GM21423 (cell line): ENCODE data around the gene IFIH1.

ENCODE experiments used
- ATAC-seq: cut with Tn5 transposase; IDR thresholded peaks from one replicate; pipeline ENCODE4 v1.9.1; 2021; ENCODE audit warnings: mild to moderate bottlenecking, moderate library complexity; ENCODE audit not compliant: unreplicated experiment

The IFIH1 gene

DNA sequence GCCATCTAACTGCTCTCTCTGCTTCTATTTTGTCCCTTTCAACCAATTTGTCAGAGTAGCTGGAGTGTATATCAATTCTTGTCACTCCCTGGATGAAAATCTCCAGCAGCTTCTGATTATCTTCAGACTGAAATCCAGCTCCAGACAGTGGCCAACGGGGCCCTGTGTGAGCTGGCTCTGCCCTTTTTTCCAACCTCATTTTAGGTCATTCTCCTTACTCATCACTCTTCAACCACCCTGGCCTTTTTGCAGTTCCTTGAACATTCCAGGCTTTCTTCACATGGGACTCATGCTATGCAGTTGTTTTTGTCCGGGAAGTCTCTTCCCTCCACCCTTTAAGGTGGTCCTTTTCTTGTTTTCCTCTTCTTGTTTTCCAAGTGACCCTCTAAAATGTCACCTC lies 59.8 kb downstream of the IFIH1 start:
- ATAC-seq, result no peak

DNA sequence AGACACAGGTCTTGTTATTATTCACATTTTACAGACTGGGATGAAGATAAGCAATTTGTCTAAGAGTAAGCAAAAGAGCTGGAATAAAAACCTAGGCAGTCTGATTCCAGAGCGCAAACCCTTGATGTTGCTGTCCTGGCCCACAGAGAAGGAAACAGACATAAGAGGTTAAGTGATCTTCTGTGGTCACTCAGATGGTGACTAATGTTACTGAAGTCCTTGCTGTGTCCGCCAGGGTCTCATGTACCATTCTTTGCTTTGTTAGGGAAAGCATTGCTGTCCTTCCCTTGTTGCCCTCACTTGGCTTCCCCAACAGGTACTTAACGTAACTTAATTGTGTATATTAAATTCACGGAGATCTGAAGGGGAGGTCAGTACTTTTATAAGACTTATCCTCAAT lies 60.3 kb downstream of the IFIH1 start:
- no peak for ATAC-seq

DNA sequence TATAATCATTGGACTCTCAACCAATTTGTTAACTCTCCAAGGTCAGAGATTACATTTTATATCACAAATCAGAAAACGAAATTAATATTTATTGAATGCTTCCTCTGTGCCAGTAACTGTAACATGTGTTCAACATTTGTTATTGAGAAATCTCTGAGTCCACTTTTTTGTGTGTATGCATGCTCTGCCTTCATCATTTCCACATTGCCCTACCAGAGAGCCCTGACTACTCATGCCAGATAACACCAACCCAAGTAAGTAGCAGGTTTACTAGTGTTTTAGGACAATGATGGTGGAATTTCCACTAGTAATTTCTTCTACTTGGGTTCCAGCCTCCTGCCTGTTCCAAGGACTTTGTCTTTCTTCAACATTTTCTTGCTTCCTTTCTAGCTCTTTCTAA lies 61.1 kb downstream of the IFIH1 start:
- ATAC-seq, result no peak

DNA sequence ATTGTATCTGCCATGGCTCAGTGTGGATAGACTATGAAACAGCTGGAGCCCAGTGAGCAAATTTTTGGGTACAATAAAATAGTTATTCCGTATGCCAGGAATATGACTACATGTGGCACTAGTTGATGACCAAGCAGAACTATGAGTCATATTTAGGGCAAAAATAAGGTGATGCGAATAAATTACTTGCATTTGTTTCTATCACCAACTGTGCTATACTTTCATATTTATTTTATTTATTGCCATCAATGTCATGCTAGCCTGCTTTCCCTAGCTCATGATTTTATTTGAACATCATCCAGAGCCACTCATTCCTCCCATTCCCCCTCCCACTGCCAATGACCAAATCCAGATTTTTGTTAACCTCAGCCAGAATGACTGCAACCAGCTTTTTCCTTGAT lies 61.9 kb downstream of the IFIH1 start:
- ATAC-seq, result no peak

DNA sequence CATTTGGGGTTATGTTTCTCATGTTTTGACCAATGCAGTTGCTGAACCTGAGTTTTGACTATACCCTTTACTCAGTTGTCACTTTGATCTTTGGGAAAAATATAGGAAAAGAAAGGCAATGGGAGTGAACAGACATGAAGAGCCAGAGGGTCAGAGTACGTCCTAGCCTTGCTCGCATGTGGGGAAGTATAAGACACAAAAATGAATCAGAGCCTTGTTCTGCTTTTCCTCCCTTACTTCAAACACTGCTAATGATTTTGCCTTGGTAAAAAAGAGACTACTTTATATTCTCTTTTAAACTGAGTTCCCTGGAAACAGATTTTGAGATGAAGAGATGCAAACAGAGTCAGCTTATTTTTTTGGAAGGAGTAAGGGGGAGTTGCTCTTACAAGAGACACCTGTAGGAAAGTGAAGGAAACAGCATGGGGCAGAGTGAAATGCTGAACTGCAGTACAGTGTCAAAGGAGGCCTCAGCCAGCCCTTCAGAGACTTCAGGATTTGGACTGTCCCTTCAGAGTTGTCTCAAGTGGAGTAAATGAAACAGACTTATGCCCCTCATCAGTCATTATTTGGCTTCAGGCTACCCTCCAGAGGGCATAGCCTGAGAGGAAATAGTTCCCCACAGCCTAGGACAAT lies 64.1 kb downstream of the IFIH1 start:
- no peak for ATAC-seq

DNA sequence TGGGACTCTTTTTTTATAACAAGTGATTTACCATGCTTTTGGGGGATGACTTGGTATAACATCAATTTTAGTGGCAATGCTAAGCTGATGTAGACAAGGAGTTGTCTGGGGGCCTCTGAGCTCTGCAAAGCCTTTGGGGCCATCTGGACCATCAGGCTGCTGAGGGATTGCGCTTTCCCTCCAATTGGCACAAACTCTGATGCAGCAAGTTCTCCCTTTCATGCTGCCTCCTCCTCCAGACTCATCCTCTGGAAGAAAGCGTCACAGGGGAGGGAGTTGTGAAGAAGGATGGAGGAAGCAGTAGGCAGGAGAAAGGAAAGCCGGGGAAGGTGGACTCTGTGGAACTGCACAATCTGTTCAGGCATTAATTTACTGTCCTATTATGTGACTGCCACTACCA lies 65.0 kb downstream of the IFIH1 start:
- no peak for ATAC-seq

DNA sequence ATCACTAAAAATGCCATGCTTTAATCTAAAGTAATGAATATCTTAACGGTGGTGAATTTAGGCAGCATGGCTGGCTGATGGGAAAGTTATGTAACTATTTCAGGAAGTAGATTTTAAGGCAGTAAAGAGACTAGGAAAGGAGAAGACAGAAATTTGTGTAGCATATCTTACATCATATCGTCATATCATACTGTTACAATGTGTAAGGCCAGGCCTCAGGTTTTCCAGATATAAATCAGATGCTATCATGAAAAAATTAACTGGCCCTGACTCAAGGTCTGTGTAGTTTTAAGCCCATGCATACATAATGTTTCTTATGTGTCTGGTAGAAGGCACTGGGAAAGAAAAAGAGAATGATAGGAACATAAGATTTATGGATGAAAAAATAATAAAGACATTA lies 66.3 kb downstream of the IFIH1 start:
- no peak for ATAC-seq

DNA sequence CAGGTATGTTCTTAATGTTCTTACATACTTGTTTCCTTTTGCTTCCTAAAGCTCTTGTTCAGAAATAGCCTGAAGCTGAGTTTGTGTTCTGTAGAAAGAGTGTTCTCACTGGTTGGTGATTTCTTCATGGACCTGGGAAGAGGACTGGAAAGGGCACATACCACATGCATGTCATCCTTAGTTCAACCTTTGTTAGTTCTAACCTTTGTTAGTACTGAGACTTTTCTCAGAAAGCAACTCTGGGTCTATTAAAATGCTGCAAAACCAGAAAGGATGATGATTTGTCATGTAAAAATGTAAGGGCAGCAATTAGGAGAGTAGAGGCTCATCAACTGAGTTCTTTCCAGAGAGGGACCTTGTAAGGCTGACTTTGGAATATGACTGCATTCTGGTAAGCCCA lies 72.7 kb downstream of the IFIH1 start:
- ATAC-seq, result no peak

DNA sequence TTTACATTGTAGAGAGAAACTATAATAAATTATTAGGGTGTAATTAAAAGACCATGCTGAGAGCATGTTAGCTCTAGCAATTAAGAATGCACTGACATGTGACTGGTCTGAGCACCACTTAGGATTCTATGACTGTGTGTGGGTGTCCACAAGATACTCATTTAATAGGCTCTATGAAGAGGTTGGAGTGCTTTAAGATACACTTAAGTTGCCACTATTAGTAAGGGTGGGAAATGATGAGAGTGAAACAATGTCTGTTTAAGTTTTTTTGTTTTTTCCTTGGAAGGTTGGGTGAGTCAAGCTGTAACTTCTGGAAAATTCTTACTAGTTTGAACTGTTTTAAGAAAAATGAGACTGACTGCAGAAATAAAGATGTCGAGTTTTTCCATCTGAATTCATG lies 73.4 kb downstream of the IFIH1 start:
- no peak for ATAC-seq

DNA sequence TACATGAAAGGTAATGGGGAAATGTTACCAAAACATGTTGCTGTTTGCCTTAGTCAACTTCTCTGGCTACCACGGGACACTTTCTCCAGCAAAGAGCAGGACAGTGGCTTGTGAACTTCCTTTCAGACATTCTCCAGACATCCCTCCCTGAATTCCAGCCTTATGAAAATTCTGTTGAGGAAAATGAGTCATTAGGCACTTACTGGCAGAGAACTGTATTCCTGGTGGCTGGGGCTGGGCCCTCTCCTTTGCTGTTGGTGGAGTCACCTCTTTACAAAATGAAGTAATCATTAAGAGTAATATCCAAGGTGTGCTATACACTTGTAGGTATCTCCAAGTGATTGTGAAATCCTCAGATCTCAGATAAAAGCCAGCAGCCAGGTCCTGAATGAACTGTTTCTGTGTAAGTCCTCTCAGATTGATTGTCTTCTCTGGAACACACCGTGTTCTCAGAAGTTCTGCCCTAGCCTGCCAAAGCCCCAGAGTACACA lies 73.9 kb downstream of the IFIH1 start:
- no peak for ATAC-seq

DNA sequence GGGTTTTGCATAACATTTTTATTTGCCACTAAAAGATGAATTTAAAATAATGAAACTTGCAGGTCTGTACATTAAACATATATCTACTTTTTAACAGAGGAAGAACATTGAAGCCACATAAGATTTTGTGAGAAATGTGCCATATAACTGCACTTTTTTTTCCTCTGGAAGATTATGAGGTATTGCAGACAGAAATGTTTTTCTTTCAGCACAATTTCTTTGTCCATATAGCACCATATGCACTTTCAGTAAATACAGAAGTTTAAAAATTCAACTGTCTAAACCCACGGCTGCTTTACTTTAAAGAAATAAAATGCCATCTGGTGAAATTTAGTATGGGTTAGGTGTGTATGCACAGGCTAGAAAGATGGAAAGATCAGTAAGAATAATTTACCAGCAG lies 74.8 kb downstream of the IFIH1 start:
- no peak for ATAC-seq

DNA sequence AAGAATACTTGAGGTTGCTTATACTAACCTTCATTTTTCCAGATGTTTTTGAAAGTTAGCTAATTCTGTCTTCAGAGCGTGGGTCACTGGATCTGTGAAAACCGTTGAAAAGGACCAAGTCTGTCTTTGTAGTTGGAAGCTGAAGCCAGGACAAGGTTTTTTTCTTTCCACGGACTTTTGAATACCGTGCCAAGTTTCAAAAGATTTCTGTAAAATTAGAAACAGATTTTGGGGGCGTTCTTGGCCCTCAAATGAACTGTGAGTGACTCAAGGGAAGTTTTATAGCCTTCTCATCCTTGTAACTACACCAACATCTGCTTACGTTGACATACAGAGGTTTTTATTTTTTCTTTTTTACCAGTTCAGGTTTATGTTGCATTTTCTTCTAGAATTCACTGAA lies 75.2 kb downstream of the IFIH1 start, which contains the start of gene FAP:
Gene FAP, minus strand, starts transcription at position 152 of the 400 bp plus-strand sequence. Its CDS starts 118 bp downstream, at position 34.
- ATAC-seq, result no peak

DNA sequence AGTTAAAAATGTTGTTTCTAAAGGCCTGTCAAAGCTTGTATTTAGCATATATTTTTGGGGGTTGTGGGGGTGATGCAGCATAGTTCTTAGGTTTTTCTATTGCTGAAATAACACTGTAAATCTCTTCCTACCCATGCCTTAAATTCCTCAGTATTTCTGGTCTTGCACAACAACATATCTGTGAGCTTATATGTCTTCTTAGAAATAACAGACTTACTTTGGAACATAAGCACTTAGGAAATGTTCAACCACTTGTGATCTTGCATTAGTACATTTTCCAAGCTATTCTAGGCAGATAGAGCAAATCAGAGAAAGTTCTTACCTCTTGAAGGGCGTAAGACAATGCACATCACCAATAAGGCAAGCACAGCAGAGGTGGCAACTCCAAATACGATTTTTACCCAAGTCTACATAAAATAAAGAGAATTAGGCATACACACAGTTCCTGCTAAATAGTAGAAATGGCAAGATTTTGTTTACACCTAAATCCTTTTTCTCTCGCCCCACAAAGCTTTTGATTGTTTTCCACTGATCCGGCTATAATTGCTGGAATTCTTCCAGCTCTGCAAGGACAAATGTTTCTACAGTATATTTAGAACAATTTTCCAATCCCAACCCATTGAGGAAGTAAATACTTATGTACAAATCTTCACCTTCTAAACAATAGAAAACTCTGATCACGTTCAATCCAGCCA lies 75.8 kb downstream of the IFIH1 start:
- no peak for ATAC-seq

DNA sequence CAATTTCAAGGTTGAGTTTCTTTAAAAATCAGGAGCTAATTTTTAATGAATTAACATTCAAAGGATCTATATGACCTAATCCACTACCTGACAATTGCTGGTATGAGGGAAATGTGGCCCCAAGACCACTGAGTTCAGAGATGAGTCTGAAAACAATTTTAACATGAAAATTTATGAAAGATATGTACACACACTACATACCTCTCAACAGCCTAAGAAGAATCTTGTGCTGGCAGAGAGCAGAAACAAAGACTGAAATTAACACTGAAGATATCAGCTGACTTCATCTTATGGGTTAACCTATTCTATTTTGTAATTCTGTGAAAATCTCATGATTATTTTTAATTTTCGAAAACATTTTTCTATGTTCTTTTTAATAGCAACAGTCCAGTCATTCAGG lies 76.9 kb downstream of the IFIH1 start:
- ATAC-seq, result no peak

DNA sequence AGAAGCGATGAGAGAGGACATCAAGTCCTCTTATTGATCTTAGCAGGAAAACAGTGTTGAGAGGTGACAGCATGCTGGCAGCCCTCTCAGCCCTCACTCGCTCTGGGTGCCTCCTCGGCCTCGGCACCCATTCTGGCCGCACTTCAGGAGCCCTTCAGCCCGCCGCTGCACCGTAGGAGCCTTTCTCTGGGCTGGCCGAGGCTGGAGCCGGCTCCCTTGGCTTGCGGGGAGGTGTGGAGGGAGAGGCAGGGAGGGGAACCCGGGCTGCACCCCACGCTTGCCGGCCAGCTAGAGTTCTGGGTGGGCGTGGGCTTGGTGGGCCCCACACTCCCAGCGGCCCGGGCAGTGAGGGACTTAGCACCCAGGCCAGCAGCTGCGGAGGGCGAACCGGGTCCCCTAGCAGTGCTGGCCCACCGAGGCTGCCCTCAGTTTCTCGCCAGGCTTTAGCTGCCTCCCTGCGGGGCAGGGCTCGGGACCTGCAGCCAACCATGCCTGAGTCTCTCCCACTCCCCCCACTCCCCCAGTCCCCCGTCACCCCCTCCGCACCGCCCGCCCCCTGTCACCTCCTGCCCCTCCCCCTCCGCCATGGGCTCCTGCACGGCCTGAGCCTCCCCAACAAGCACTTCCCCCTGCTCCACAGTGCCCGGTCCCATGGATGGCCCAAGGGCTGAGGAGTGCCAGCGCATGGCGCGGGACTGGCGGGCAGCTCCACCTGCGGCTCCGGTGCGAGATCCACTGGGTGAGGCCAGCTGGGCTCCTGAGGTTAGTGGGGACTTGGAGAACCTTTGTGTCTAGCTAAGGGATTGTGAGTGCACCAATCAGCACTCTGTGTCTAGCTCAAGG lies 83.6 kb downstream of the IFIH1 start:
- ATAC-seq, result no peak

DNA sequence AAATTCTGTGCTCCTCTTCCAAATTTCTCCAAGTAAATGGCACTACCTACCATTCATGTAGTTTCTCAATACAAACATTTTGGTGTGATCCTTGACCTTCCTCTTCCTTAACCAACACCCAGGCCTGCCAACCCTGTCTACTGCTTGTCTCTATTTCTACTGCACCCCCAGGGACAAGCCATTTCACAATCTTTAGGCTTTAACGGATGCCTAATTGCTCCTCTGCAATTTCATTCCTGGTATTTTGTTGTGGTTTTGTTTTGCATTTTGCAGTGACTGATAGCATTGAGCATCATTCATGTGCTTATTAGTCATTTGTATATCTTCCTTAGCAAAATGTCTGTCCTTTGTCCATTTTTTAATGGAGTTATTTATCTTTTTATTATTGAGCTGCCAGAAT lies 85.3 kb downstream of the IFIH1 start:
- ATAC-seq, result no peak

DNA sequence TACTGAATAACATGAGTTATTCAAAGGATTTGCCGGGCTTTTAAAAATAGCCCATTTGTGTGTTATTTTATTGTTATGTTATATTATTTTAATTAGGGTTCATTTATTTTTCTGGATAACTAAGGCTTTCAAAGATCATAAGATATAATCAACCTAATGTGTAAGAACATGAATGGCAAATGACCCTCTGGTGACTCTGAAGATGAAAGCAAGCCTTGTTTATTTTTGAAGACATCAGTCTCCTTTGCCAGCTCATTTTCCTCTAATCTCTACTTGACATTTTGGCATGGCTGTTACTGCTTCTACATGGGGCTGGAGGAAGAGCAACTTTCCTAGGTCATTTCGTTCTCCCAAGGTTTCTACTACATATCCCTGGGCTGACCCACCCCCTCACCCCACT lies 85.8 kb downstream of the IFIH1 start:
- no peak for ATAC-seq

DNA sequence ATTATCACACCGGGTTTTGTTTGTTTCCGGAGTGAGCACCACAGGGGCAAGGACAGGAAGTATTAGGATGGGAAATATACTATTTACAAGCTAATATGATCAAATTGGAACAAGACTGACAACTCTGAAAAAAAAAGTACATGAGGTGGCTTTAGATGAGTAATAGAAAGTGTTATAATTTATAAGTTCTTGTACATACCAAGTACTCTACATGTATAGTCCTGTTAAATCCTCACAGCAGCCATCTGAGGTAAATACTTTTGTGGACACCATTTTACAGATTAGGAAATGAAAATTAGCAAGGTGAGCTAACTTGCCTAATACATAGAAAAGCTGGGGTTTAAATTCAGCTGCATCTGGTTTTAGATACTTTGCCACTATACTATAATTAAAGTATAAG lies 86.5 kb downstream of the IFIH1 start:
- no peak for ATAC-seq

DNA sequence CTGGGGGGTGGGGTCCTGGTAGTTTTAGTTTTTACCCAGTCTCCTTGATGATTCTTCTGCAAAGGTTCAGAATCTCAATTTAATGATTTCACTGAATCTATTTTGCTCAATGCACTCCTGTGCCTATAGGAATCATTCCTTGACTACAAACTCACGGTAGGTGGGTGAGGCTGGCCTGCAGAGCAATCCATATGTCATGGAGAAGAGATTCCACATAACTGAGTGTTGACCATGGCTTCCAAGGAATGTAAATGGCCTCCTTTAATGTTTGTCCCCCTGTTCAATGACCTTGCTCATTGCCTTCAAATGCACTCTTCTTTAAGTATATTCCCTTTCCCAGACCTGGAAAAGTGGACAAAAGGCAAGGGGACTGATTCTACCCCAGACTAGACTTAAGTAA lies 87.7 kb downstream of the IFIH1 start:
- ATAC-seq, result no peak

DNA sequence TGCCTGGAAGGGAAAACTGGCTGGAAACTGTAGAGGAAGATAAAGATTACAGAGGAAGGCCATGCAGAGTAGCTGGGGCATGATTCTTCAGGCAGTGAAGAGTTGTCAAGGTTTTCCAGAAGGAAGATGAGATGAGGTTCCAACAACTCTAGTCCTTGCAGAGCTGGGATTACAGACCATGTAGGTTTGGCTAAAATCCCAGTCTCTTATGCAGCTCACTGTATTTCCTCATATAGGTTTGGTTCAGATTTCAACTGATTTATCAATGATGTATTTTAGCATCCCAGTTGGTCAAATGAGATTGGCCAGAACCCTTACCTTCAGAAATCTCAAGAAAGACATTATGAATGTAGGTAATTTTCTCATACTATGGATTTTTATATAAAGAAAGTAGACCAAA lies 91.6 kb downstream of the IFIH1 start:
- no peak for ATAC-seq

DNA sequence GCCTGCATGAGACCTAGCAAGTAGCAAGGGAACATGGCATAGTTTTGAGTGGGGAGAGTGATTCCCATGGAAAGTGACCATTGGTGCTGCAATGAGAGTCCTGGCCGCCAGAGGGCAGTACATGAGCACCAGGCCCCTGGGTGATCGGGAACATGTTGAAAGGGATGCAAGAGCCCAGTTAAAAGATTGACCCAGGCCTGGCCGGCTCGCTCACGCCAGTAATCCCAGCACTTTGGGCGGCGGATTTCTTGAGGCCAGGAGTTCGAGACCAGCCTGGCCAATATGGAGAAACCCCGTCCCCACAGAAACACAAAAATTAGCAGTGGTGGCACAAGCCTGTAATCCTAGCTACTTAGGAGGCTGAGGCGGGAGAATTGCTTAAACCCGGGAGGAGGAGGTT lies 97.4 kb downstream of the IFIH1 start:
- peak; percentile 90 for ATAC-seq

DNA sequence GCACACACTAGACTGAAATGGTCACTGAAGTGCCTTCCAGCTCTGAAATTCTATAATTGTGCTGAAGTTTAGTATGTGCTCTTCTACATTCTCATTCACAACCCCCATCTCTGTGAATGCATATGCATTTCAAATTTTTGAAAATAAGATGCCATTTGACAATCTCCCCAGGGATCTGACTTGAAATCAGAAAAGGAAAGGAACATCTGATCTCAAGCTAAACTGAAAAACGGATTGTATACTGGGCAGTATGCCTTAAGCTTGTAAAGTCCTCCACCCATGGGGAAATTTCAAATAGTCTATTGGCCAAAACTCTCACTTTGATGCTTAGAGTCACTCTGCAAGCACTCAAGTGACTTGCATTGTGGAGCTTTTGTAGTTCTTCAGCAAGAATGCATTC lies 98.1 kb downstream of the IFIH1 start:
- ATAC-seq, result no peak
